Stimulated activated CD8-positive, alpha-beta memory T cell treated with anti-CD3 and anti-CD28 coated beads, Interleukin-4, amount 100 ng/mL, for 4 hours (primary cell): ENCODE data around the gene AP1S2.
A peak's percentile ranks its signal among the peaks of the same experiment; 100 is the strongest.
"Not testable (repeated sequence)": the region's sequence is repeated elsewhere in the genome, so short reads cannot be mapped to it uniquely, and the experiment has no call there.

ENCODE experiments used
- DNase-seq, 2 donors: peaks; one replicate each; pipeline ENCODE4 v3.0.0-alpha.2; 2020; ENCODE audit warnings: low read depth in 2 of 2, low spot score in 1 of 2

Gene AP1S2

GRCh38 chrX:15855568-15856221 is 1.1 kb upstream of the AP1S2 start:
- DNase-seq: no peak

DNA sequence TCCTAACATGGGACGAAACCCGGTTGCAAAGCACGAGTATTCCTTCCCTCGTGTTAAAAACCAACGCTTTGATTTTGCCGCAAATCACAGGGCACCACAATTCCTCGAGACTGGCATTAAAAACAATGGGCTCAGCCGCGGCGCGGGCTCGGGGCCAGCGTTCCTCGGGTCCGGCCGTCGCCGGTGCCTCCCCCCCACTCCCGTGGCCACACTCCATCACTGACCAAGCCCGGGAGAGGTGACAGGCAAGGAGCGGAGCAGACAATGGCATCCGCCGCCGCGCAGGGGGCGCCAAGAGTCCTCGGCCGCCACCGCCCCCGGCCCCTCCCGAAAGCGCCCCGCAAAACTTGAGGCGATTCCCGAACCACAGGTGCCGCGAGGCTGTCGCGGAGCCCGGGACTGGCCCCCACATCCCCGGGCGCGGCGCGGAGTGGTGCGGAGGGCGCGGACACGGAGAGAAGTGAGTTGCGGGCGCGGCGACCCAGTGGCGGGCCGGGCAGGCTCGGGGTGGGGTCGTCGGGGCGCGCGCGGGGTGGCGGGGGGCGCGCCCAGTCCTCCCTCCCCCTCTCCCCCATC is 445 bp downstream of the AP1S2 start:
- peak in 1 of 2 donors; percentile 7 for DNase-seq

- no peak for DNase-seq
These were observed 980 bp downstream of the AP1S2 start for GRCh38 chrX:15853586-15854079.

DNA sequence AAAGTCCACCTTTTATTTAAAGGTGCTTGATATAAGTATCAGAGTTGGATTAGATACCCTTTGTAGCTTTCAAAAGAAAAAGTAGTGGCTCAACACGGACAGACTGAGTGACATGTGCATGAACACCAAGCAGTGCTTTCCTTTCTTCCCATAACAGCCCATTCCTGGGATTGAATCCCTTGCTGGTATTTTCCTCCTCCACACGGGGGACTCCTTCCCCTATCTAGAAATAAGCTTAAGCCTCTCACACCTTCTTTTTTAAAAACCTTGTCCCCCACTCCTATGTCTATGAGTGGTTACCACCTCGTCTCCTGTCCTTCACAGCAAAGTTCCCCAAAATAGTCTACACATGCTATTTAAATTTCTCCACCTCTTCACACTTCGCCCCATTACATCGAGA is 5.1 kb downstream of the AP1S2 start:
- DNase-seq: no peak

DNA sequence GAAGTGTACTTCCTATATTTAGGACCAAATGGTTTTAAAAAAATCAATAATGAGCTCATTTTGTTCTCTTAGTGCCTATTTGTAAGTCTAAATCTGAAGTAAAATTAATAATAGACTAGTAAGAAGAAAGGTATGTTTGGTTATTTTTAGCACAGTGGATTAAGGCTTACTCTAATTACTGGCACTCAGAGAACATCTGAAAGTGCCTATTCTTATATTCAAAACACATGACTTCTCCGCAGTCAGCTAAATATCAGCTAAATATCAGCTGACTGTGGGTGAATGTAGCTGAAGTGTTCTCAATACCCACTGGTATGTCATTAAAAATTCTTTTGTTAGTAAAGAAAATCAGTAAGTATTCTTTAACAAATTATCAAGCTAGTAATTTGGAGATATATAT is 6.0 kb downstream of the AP1S2 start:
- DNase-seq: no peak

DNA sequence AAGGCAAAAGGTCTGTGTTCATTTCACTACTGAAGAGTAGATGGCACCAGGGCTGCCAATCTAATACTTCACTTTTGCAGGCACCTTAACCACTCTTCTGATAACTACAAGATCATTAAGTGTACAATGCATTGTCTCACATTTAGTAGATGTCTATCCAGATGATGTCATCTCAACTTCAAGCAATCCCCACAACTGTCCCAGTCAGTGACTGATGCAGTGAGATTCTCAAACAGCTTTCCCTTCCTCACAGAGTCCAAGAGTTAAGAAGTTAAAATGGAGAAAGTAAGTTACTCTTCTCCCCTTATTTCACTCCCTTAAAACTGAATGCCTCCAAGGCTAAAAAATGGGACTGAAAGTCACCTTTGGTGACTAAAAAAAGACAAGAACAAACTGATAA is 10.7 kb downstream of the AP1S2 start:
- DNase-seq: no peak

DNA sequence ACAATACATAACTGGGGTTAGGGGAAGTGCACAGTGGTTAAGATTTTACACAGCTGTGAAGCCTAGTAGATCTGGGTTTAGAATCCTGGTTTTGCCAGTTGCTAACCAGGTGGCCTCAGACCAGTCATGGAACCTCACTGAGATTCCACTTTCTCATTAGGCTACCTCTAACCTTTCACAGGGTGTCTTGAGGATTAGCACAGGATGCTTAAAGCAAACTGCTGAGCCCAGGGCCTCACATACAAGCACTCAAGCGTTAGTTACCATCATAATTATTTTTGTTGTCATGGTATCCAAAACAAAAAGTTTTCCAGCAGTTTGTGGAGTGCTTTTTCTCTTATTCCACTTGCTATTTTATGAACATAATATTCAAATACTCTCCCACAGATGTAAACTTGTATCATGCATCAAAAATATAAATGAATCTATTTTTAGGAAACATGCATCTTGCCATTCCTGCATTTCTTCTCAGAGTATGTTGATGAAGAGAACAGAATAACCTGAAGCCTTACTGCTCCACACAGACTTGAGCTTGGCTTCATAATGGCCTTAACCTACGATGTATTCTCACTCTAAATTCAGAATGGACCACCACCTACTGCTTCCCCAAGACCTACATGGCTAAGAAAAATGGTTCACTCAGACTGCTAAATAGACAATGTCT is 12.6 kb downstream of the AP1S2 start:
- DNase-seq: no peak

GRCh38 chrX:15838017-15838416 is 16.6 kb downstream of the AP1S2 start:
- DNase-seq: no peak

DNA sequence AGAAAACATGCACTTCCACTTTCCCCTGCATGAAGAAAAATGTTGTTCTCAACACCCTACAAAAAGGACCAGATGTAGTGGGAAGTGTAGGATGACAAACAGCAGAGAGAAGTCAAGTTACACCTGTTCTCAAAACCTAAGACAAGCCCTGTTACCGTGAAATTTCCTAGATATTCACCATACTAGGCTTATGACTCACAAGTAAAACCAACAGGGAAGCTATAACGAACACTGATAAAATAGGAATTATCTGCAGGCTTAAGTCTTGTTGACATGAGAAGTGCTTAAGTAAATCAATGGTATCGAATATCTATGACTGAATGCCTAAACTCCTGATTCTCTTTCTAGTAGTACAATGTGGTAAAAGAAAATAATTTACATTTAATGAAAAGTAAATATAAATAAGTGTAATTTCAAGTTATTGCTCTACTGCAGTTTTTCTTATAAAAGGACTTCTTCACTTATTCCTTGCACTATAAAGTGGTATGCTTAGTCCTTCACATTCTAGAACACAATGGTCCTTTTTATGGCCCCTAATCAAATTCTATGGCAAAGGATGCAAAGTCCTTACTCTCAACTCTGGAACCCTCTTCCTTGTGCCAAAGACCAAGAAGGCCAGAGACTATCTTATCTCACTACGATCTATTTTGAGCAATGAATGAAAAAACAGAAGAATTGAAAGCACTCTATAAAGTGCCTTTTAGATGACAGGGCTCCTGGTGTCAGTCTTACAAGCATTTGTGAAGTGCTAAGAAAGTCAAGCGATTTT is 19.6 kb downstream of the AP1S2 start:
- DNase-seq: no peak

GRCh38 chrX:15834053-15834452 is 20.6 kb downstream of the AP1S2 start:
- no peak for DNase-seq

DNA sequence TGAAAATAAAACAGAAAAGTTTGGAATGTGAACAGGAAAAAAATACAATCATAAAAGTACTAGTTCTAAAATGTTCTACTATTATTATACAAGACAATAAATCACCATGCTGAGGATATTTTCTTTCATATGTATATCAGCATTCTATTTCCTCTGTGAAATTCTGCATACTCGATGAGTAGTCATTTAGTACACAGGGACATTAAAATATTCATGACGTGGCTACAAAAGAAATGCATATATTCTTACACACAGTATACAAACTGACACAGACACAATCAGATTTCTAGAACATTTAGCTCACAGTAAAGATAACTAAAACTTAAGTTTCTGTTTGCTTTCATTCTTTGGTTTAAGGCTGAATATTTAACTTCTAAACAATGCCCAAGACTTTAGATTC is 23.3 kb downstream of the AP1S2 start:
- not testable (repeated sequence) for DNase-seq

DNA sequence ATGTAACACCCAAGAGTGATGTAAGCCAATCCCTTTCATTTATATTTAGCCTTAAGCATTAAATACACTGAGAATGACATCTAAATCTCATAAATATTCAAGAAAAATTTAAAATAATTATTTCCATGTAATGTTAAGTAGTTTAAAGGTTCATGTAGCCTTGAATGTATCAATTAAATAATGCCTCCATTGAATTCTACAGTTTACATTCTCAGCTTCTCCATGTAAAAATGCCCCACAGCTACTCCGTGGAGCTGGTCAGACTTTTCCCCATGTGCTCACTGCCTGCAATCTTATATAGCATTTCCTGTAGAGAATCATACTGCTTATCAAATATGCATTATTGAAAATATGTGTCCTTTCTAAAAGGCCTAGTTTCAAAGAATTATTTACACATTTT is 25.4 kb downstream of the AP1S2 start:
- no peak for DNase-seq

DNA sequence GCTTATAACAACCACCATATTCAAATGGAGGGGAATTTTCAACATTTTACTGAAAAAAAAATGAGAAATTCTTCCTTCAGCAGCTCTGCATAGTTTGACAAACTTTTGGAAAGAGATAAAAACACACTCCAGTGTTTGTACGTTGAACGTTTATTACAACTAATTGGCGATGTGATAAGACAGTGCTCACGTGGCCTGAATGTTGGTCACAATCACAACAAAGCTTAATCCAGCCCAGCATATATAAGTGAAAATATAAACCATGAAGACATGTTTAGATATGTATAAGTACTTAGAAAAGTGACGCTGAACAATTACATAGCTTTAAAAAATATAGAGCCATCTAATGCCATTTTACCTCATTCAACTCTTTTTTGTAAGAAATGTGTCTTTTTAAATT is 28.7 kb downstream of the AP1S2 start:
- no peak for DNase-seq

DNA sequence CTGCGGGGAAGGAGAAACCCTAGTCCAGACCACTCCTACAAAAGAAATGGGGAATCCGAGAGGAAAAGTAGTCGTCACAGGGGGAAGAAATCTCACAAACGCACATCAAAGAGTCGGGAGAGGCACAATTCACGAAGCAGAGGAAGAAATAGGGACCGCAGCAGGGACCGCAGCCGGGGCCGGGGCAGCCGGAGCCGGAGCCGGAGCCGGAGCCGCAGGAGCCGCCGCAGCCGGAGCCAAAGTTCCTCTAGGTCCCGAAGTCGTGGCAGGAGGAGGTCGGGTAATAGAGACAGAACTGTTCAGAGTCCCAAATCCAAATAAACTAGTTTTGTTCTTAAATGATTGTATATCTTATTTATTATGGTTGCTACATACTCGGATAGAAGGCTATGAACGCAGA is 31.7 kb downstream of the AP1S2 start:
- DNase-seq: no peak

- DNase-seq: no peak
These were observed 34.2 kb downstream of the AP1S2 start for GRCh38 chrX:15820106-15821073.

DNA sequence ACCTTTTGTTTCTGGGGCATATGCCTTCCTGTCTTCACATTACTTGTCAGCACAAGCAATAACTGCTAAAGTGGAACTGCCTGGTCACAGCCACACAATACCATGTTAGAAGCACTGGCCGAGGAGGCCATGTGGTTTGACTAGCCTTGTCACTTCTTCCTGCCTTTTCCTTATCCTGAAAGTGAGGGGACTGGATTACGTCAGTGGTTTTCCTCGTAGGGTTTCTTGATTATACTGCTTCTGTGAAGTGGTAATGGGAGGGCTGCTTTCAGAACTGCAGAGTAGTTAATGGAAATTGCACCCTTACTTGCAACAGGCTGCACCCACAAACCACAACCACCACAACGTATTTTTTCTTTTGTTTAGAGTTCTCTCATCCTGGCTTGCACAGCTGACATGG is 37.7 kb downstream of the AP1S2 start:
- peak in 1 of 2 donors; percentile 22 for DNase-seq

DNA sequence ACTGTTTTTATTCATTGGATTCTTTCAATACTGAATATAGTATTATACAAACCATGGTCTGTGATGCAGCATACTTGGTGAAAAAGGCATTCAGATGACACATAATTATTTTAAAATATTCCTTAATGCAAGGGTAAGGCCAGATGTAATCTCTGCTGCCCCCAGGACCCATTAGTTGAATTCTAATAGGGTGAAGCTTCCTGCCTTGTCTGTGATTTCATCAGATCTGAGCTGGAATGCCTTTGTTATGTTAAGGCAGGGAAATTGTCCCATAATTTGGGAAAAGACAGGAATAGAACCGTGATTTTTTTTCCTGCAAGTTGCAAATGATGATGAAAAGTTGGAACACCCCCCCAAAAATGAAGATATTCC is 38.2 kb downstream of the AP1S2 start:
- DNase-seq: no peak

GRCh38 chrX:15815779-15816437 is 38.7 kb downstream of the AP1S2 start:
- DNase-seq: no peak

GRCh38 chrX:15814771-15815365 is 39.7 kb downstream of the AP1S2 start:
- DNase-seq: no peak

GRCh38 chrX:15813416-15813815 is 41.2 kb downstream of the AP1S2 start:
- no peak for DNase-seq
